Mesodermal cell (in vitro differentiated cells): ENCODE measurements around the gene CHMP4A.

Experiments used
- H3K27ac ChIP-seq: 2 replicates; pipeline ENCODE4 v1.7.0; 2013; ENCODE audit warnings: mild to moderate bottlenecking, low read depth, low read length, moderate library complexity; ENCODE audit not compliant: severe bottlenecking
- H3K36me3 ChIP-seq: 2 replicates; pipeline ENCODE4 v1.7.1; 2013; ENCODE audit warnings: mild to moderate bottlenecking, low read length, moderate library complexity; ENCODE audit not compliant: control insufficient read depth, insufficient read depth
- H3K4me1 ChIP-seq: one replicate; pipeline ENCODE4 v1.7.1; 2013; ENCODE audit warnings: mild to moderate bottlenecking, low read length; ENCODE audit not compliant: insufficient read depth, control insufficient read depth, poor library complexity, severe bottlenecking
- H3K4me3 ChIP-seq: 2 replicates; pipeline ENCODE4 v1.7.0; 2013; ENCODE audit warnings: low read length, control low read depth, mild to moderate bottlenecking; ENCODE audit not compliant: insufficient read depth, poor library complexity, severe bottlenecking; ENCODE audit errors: extremely low read depth
- H3K9me3 ChIP-seq: 2 replicates; pipeline ENCODE4 v1.7.1; 2013; ENCODE audit warnings: mild to moderate bottlenecking, low read length, moderate library complexity; ENCODE audit not compliant: control insufficient read depth
- WGBS, 2 experiments: methylation state at CpG; one replicate each; pipeline ENCODE4 v1.1.5; 2013; ENCODE audit warnings: missing lambda C conversion rate in 2 of 2; ENCODE audit not compliant: insufficient coverage in 2 of 2; 5-methylcytosine and 5-hydroxymethylcytosine counted together

Gene CHMP4A

DNA sequence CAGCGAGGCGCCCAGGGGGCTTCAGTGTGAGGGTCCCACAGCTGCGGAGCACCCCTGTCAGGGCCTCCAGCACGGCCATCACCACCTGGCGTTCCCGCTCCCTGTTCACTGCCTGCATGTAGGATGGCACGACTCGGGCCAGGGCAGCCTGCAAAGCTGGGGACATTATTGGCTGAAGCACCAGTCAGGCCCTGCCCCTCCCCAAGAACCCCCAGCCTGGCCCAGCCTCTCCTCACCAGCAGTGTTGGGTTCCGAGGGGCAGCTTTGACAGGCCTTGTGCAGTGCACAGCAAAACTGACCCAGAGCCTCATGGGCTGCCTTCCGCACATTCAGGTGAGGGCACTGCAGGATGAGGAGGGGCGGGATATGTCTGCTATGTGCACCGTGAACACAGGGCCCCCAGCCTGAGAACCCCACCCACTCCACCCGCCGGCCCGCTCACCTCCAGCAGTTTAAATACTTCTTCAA, 30.2 kb downstream of the CHMP4A start:
- H3K36me3 ChIP-seq = peaks cover 82% of the 10 kb centered on the region

DNA sequence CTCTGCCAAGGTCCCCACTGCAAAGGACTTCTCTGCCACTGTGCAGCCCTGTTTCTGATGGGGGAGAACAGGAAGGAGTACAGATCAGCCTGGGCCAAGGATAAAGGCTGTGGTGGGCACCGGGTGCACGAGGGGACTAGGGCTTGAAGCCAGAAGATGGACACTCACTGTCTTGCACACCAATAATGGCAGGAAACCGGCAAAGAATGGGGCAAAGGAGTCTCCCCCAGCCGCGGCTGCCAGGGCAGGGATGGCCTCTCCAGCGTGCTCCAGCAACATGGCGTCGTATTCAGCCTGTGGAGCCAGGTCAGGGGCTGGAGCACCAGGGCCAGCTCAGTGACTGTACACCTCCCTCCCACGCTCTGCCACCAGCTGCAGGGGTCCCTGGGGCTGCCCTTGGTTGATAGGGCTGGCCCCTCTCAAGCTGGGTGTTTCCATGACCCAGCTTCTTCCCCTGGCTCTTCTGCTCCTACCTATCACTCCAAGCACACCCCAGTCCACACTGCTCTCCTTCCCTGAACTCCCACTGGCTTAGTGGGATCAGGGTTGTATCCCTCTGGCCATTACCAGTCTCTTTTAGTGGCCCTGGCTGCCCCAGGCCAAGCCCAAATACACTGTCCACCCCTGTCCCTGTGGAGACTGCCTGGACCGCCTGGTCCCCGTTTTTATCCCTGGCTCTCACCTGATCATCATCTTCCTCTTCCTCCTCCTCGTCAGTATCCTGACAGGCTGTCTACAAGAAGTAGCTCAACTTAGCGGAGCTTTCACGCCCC, 31.0 kb downstream of the CHMP4A start:
- H3K4me3 ChIP-seq = no peak overlapping the region
- 93 to 96% methylated on average over 11 to 14 of the region's 14 CpGs for WGBS, 2 experiments

More for the DNA sequence above, 30.2 kb downstream of the CHMP4A start:
- Histone ChIP-seq H3K4me3 (no peak overlapping the region), H3K9me3 (no peaks in the 10 kb centered on the region), H3K4me1 (peaks cover 8% of the 10 kb centered on the region), H3K27ac (no peak overlapping the region)
- WGBS, 2 experiments = 97 to 100% methylated on average over 8 to 12 of the region's 15 CpGs

DNA sequence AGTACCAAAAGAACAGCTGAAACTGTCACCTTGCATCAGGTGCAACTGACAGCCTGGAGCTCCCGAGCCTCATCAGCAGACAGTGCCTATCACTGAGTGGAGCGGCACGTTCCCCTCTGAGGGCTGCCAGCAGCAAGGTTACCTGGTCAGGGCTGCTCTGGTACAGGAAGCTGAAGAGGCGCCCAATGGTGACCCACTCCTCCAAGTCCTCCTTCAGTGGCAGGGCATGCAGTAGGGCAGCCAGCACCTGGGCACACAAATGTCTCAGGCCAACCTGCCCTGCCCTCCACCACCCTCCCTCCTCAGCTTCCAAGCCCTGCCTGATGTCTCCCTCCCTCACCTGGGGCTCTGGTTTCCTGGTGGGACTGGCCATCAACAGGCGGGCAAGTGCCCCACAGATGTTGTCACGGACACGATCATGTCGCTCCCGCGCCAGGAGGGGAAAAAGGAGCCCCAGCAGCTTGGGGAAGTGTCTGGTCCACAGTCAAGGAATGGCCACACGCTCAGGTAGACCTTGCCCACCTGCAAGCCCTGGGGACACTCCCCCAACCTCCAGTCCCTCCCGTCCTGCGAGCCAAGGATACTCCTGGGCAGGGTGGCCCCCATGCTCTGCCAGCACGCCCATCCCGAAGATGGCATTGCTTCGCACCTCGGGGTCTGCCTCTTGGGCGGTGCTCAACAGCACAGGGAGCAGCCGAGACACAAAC, 31.8 kb downstream of the CHMP4A start:
- no peak overlapping the region for H3K27ac ChIP-seq
- WGBS, 2 experiments = 93 to 95% methylated on average over 18 to 19 of the region's 19 CpGs
- peaks cover 84% of the 10 kb centered on the region for H3K36me3 ChIP-seq
- no peaks in the 10 kb centered on the region for H3K9me3 ChIP-seq
- H3K4me3 ChIP-seq = no peak overlapping the region
- no peaks in the 10 kb centered on the region for H3K4me1 ChIP-seq

More for the DNA sequence above, 31.0 kb downstream of the CHMP4A start:
- H3K4me1 ChIP-seq = peaks cover under 1% of the 10 kb centered on the region
- H3K36me3 ChIP-seq = peaks cover 85% of the 10 kb centered on the region
- no peak overlapping the region for H3K27ac ChIP-seq
- H3K9me3 ChIP-seq = no peaks in the 10 kb centered on the region

DNA sequence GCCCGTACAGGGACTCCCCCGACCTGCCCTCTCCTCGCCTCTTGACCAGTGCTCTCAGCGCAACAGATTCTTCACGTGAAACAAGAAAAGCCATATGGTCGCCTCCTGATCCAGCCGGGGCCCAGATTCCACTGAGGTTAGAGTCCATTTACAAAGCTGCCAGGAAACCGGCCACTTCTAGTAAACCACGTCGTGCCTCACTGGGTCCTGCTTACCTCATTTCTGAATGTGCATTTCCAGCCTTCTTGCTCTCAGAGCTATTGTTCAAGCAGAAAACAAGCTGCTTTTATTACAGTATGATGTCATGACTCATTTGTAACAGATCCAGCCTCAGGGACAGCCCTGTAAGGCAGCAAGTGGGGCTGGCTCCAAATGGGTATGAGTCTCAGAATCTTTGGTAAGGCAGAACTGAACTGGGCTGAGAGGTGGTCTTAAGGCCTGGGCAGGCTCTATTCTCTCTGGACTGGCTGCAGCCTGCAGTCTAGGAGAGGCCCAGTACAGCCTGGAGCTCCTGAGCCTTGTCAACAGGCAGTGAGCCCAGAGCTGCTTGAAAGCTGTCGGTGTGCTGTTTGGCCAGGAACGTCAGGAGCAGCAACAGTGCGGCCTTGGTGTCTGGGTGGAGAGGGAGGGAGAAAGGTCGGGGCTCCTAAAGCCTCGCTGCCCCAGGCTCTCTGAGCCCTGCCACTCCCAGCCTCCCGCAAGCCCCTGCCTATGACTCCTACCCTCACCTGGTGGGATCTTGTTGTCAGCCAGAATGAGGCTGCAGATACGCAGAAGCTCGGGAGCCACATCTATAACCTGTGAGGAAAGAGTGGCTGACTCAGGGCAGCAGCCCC, 33.1 kb downstream of the CHMP4A start:
- peaks cover 71% of the 10 kb centered on the region for H3K36me3 ChIP-seq
- WGBS, 2 experiments = 87 to 90% methylated on average over 14 to 16 of the region's 18 CpGs
- peak overlapping the region; percentile 29 for H3K27ac ChIP-seq

DNA sequence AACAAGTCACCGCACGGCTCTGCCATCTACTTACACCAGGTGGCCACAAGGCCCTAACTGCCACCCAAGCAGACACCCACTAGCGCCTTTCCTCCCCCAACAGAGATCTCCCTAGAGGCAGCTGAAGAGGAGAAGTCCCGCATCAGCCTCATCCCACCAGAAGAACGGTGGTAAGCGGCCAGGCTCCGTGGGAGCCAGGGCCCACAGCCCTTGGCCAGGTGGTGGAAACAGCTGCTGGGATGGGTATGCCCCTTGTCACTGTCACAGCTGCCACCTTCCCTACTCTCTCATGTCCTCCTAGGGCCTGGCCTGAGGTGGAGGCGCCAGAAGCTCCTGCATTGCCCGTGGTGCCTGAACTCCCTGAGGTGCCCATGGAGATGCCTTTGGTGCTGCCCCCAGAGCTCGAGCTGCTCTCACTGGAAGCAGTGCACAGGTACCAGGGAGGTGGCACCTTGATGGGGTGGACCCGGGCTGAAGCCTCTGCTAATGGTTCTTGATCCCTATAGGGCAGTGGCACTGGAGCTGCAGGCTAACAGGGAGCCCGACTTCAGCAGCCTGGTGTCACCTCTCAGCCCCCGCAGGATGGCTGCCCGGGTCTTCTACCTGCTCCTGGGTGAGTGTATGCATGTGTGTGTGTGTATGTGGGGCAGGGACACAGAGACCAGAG, 33.9 kb downstream of the CHMP4A start:
- WGBS, 2 experiments = 95 to 97% methylated on average over 5 to 9 of the region's 14 CpGs
- Histone ChIP-seq H3K9me3 (no peaks in the 10 kb centered on the region), H3K4me1 (no peaks in the 10 kb centered on the region), H3K27ac (no peak overlapping the region), H3K4me3 (no peak overlapping the region), H3K36me3 (peaks cover 63% of the 10 kb centered on the region)

More for the DNA sequence above, 33.1 kb downstream of the CHMP4A start:
- no peak overlapping the region for H3K4me3 ChIP-seq
- no peaks in the 10 kb centered on the region for H3K4me1 ChIP-seq
- no peaks in the 10 kb centered on the region for H3K9me3 ChIP-seq

DNA sequence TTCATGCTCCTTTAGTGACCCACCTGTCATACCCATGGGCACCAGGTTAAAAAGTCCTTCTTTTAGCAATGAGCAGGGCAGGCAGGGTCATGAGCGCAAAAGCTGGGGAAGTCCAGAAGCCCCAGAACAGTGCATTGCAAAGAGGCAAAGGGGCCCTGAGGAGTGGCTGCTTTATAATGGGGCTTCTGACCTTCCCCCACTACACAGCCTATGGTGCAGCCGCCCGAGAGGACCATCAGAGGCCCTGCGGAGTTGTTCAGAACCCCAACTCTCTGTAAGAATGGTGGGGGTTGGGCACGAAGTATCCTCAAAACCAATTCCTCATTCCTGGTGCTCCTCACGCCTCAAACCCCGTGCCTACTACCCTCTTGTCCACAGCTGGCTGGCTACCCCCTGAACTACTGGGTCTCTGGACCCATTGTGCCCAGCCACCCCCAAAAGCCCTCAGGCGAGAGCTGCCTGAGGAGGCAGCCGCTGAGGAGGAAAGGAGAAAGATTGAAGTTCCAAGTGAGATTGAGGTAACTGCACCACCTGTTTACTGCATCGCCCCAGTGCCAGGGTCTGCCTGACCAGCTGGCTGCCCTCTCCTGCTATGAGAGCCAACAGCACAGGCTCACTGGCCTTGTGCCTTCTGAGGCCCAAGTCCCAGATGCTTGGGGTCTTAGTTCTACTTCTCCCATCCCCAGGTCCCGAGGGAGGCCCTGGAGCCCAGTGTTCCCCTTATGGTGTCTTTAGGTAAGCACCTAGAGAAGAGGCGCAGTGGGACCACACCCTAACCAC, 34.7 kb downstream of the CHMP4A start:
- peaks cover 57% of the 10 kb centered on the region for H3K36me3 ChIP-seq
- no peaks in the 10 kb centered on the region for H3K9me3 ChIP-seq
- H3K4me3 ChIP-seq = no peak overlapping the region
- no peak overlapping the region for H3K27ac ChIP-seq
- 87 to 92% methylated on average over 7 to 8 of the region's 12 CpGs for WGBS, 2 experiments
- no peaks in the 10 kb centered on the region for H3K4me1 ChIP-seq

DNA sequence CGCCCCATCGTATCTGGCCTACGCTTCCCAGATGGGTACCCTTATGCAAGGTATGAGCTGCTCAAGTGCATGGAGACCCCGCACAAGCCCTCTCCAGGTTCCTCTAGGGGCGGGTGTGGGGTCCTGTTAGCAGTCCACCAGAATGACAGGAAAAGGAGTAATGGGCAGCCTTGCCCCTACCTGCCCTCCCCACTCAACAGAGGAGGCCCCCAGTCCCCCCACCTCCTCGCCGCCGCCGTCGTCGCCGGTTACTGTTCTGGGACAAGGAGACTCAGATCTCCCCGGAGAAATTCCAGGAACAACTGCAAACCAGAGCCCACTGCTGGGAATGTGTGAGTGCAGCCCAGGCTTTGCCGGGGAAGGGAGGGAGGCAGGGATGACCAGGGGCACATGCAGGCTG, 35.4 kb downstream of the CHMP4A start:
- Histone ChIP-seq H3K4me1 (no peaks in the 10 kb centered on the region), H3K4me3 (no peak overlapping the region), H3K27ac (no peak overlapping the region), H3K36me3 (peaks cover 50% of the 10 kb centered on the region), H3K9me3 (no peaks in the 10 kb centered on the region)
- 90 to 100% methylated on average over 6 to 9 of the region's 14 CpGs for WGBS, 2 experiments

DNA sequence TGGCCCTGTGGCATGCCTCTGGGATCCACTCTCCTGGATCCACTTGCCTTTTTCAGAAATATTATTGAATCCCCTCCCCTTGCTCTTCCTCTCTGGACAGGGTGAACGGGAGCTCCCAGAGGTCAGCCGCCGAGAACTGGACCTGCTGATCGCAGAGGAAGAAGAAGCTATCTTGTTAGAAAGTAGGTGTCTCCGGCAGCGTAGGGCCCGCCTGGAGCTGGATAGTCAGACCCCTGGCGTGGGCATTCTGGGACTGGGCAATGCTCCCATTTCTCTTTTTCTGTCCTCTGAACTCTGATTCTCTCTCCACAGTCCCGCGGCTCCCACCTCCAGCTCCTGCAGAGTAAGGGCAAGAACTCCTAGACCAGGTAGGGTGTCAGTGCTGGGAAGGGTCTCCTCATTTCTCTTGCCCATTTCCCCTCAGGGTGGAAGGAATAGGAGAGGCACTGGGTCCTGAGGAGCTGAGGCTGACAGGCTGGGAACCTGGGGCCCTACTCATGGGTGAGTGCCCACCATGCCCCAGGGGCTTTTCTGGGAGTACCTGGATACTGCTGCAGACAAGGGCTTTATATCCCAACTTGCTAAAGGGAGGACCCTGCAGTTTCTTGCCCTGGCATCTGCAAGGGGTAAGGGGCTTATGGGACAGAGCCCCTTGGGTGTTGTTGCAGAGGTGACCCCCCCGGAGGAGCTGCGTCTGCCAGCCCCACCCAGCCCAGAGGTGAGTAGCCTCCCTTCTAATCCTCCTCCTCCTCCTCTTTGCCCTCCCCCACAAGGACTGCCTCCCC, 36.1 kb downstream of the CHMP4A start:
- 89 to 100% methylated on average over 4 to 8 of the region's 12 CpGs for WGBS, 2 experiments

DNA sequence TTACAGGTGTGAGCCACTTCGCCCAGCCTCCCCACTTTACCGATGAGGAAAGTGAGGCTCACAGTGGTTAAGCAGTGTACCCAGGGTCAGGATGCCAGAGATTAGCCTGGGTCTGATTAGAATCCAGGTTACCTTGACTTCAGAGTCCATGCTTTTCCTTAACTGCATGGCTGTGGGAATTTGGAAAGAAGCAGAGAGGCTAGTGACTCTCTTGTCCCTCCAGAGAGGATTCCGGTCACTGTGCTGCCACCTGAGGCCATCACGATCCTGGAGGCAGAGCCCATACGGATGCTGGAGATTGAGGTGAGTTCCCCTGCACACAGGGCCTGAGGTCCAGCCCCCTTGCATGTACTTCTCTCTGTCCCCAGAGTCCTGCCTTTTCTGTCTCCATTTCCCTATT, 36.7 kb downstream of the CHMP4A start:
- Histone ChIP-seq H3K9me3 (no peaks in the 10 kb centered on the region), H3K4me1 (no peaks in the 10 kb centered on the region), H3K4me3 (no peak overlapping the region), H3K27ac (no peak overlapping the region), H3K36me3 (peaks cover 39% of the 10 kb centered on the region)
- 93 to 97% methylated on average over 5 of the region's 5 CpGs for WGBS, 2 experiments

More for the DNA sequence above, 36.1 kb downstream of the CHMP4A start:
- H3K4me1 ChIP-seq = no peaks in the 10 kb centered on the region
- no peaks in the 10 kb centered on the region for H3K9me3 ChIP-seq
- H3K4me3 ChIP-seq = no peak overlapping the region
- peaks cover 45% of the 10 kb centered on the region for H3K36me3 ChIP-seq
- no peak overlapping the region for H3K27ac ChIP-seq
